ENCODE measurements around the gene GPATCH11. TPM values are rescaled to one million over a fixed set of nuclear protein-coding genes. Genes with fewer than 3 reads are reported as not detected.

GPATCH11 gene
- polyA plus RNA-seq, 1 donor (not counting 4 experiments of a cell fraction or from before 2014, with no cell fraction given) = 4.9 TPM

GRCh38 chr2:37111958-37112357, 27.6 kb downstream of the GPATCH11 start:
- no peaks in the 10 kb centered on the region for H3K79me2 ChIP-seq (ENCODE audit: control insufficient read depth, insufficient read depth, low read length)

GRCh38 chr2:37117566-37117965, 33.2 kb downstream of the GPATCH11 start:
- Histone ChIP-seq H3K4me3 (ENCODE audit: control insufficient read depth in 2 of 3, extremely low read depth in 1 of 3, insufficient read depth in 2 of 3, low read depth in 1 of 3, low read length in 3 of 3) (no peak overlapping the region), H3K9ac (ENCODE audit: control insufficient read depth, extremely low read depth, insufficient read depth, low read length) (no peak overlapping the region), H3K9me1 (ENCODE audit: control insufficient read depth, extremely low read depth, insufficient read depth, low read length) (no peaks in the 10 kb centered on the region), H3K27ac (ENCODE audit: control insufficient read depth, insufficient read depth, low read length) (no peak overlapping the region), H3K27me3 (ENCODE audit: control insufficient read depth, extremely low read depth, insufficient read depth, low read length) (no peaks in the 10 kb centered on the region), H3K36me3 (ENCODE audit: control insufficient read depth in 2 of 2, extremely low read depth in 1 of 2, insufficient read depth in 2 of 2, low read length in 2 of 2) (peaks cover 6 to 17% of the 10 kb centered on the region in 2 experiments), H3K4me1 (ENCODE audit: control insufficient read depth, extremely low read depth, insufficient read depth, low read length) (no peaks in the 10 kb centered on the region), H3K9me3 (ENCODE audit: control insufficient read depth, low read depth, low read length) (no peaks in the 10 kb centered on the region), H3K4me2 (ENCODE audit: control insufficient read depth, extremely low read depth, insufficient read depth, low read depth, low read length) (no peak overlapping the region), H4K20me1 (ENCODE audit: control insufficient read depth, extremely low read depth, insufficient read depth, low read length) (no peaks in the 10 kb centered on the region), H2AFZ (ENCODE audit: control insufficient read depth, low read length) (no peak overlapping the region), H3K79me2 (ENCODE audit: control insufficient read depth, insufficient read depth, low read length) (no peaks in the 10 kb centered on the region)
- TF ChIP-seq CTCF (optimal IDR thresholded peaks at IDR 0.05 in 1 of 3, IDR thresholded peaks at IDR 0.05 in 1 of 3, conservative IDR thresholded peaks at IDR 0.05 in 1 of 3; ENCODE audit: extremely low read depth in 1 of 3, insufficient read depth in 2 of 3, low read length in 3 of 3) = no peak
- no peak for TF ChIP-seq EZH2 (IDR thresholded peaks at IDR 0.05; ENCODE audit: low read length)
- dilution Hi-C loops (cut with MboI; ENCODE audit: extremely low pct_ligation_motif_present, low sequenced_read_pairs) = no loop called here
- DNase-seq (ENCODE audit: low read depth, low spot score) (no peak), FAIRE-seq (no peak)

More at GRCh38 chr2:37111958-37112357, 27.6 kb downstream of the GPATCH11 start:
- Histone ChIP-seq H3K27ac (ENCODE audit: control insufficient read depth, insufficient read depth, low read length) (no peak overlapping the region), H3K9me3 (ENCODE audit: control insufficient read depth, low read depth, low read length) (no peaks in the 10 kb centered on the region), H3K4me3 (ENCODE audit: control insufficient read depth in 2 of 3, extremely low read depth in 1 of 3, insufficient read depth in 2 of 3, low read depth in 1 of 3, low read length in 3 of 3) (no peak overlapping the region), H3K27me3 (ENCODE audit: control insufficient read depth, extremely low read depth, insufficient read depth, low read length) (no peaks in the 10 kb centered on the region), H3K9ac (ENCODE audit: control insufficient read depth, extremely low read depth, insufficient read depth, low read length) (no peak overlapping the region), H3K36me3 (ENCODE audit: control insufficient read depth in 2 of 2, extremely low read depth in 1 of 2, insufficient read depth in 2 of 2, low read length in 2 of 2) (peaks cover 15 to 19% of the 10 kb centered on the region in 2 experiments), H4K20me1 (ENCODE audit: control insufficient read depth, extremely low read depth, insufficient read depth, low read length) (no peaks in the 10 kb centered on the region), H3K4me1 (ENCODE audit: control insufficient read depth, extremely low read depth, insufficient read depth, low read length) (peaks cover 23% of the 10 kb centered on the region), H3K9me1 (ENCODE audit: control insufficient read depth, extremely low read depth, insufficient read depth, low read length) (no peaks in the 10 kb centered on the region), H2AFZ (ENCODE audit: control insufficient read depth, low read length) (no peak overlapping the region), H3K4me2 (ENCODE audit: control insufficient read depth, extremely low read depth, insufficient read depth, low read depth, low read length) (no peak overlapping the region)
- dilution Hi-C loops (cut with MboI; ENCODE audit: extremely low pct_ligation_motif_present, low sequenced_read_pairs) = no loop called here
- TF ChIP-seq EZH2 (IDR thresholded peaks at IDR 0.05; ENCODE audit: low read length) = no peak
- TF ChIP-seq CTCF (optimal IDR thresholded peaks at IDR 0.05 in 1 of 3, IDR thresholded peaks at IDR 0.05 in 1 of 3, conservative IDR thresholded peaks at IDR 0.05 in 1 of 3; ENCODE audit: extremely low read depth in 1 of 3, insufficient read depth in 2 of 3, low read length in 3 of 3) = no peak
- no peak for FAIRE-seq
- no peak for DNase-seq (ENCODE audit: low read depth, low spot score)
